Lung (tissue), 12 donors: ENCODE measurements around the gene LYSMD3. TPM values are rescaled to one million over a fixed set of nuclear protein-coding genes. Genes with fewer than 3 reads are reported as not detected.

Experiments used
- ATAC-seq: fragments of 200-7000 bp; cut with Tn5 transposase; one replicate; pipeline ENCODE4 v1.9.1; 2020; ENCODE audit warnings: moderate number of reproducible peaks; ENCODE audit not compliant: insufficient read depth, low FRiP score
- DNase-seq, 3 donors: peaks; one replicate each; pipeline ENCODE4 v3.0.0-alpha.2; 2013 to 2017
- H3K27ac ChIP-seq, 2 donors: one replicate each; pipeline ENCODE4 v1.5.1; 2013; ENCODE audit warnings: mild to moderate bottlenecking in 2 of 2, moderate library complexity in 2 of 2, control low read depth in 1 of 2, inconsistent platforms in 1 of 2, low read depth in 1 of 2, low read length in 1 of 2
- H3K27me3 ChIP-seq, 3 donors: one replicate each; pipeline ENCODE4 v1.5.1; 2013; ENCODE audit warnings: low read length in 2 of 3; ENCODE audit not compliant: control insufficient read depth in 3 of 3, insufficient read depth in 3 of 3
- H3K36me3 ChIP-seq, 4 donors: one replicate each; pipeline ENCODE4 v1.5.1; 2013; ENCODE audit warnings: low read length in 4 of 4, mild to moderate bottlenecking in 1 of 4, moderate library complexity in 1 of 4; ENCODE audit not compliant: control insufficient read depth in 4 of 4, insufficient read depth in 4 of 4
- H3K4me1 ChIP-seq, 5 donors: one replicate each; pipeline ENCODE4 v1.5.1; 2013; ENCODE audit warnings: low read length in 5 of 5, mild to moderate bottlenecking in 2 of 5, moderate library complexity in 1 of 5; ENCODE audit not compliant: control insufficient read depth in 5 of 5, insufficient read depth in 5 of 5
- H3K4me3 ChIP-seq: one replicate; pipeline ENCODE4 v1.5.1; 2013; ENCODE audit warnings: mild to moderate bottlenecking, control low read depth, moderate library complexity
- H3K9ac ChIP-seq, 2 donors: one replicate each; pipeline ENCODE4 v1.5.1; 2013; ENCODE audit warnings: low read length in 2 of 2, control low read depth in 1 of 2; ENCODE audit not compliant: insufficient read depth in 1 of 2
- H3K9me3 ChIP-seq, 4 donors: one replicate each; pipeline ENCODE4 v1.5.1; 2013; ENCODE audit warnings: low read length in 3 of 4, mild to moderate bottlenecking in 1 of 4, moderate library complexity in 1 of 4; ENCODE audit not compliant: control insufficient read depth in 4 of 4, insufficient read depth in 3 of 4
- CTCF ChIP-seq: IDR thresholded peaks from 2 replicates; pipeline ENCODE4 v1.5.1; 2012; ENCODE audit warnings: mild to moderate bottlenecking; ENCODE audit errors: control extremely low read depth, extremely low read depth
- WGBS, 2 donors: extraction: QIAGEN DNeasy Blood & Tissue Kit; methylation state at CpG; one replicate each; pipeline ENCODE4 v1.1.7; 2013; 5-methylcytosine and 5-hydroxymethylcytosine counted together
- polyA plus RNA-seq, 2 donors: library from polyadenylated mRNA; stranded (reverse); fragments of 200-250 nt; gene quantifications; one replicate each; pipeline ENCODE4 v1.2.1, GENCODE V29; 2013
- total RNA-seq, 2 donors: library from RNA; depleted of rRNA in 1 of 2; stranded (reverse); fragments of >200 nt in 1 of 2; gene quantifications; one replicate each; pipeline ENCODE4 v1.2.1, GENCODE V29; 2014 to 2021
- donor health status: control.
- donor health status: control.
- donor health status: Bipolar disorder and iron deficiency.
- donor health status: healthy.
- donor health status: DM: yes; HTN: yes; CAD: no.

The LYSMD3 gene
- total and polyA plus RNA-seq, 4 donors: 5.7 to 32.8 (median 14.1) TPM

- WGBS, 2 donors: 95% methylated on average over 7 of the region's 7 CpGs
- no peaks in the 10 kb centered on the region for H3K9me3 ChIP-seq
- DNase-seq (no peak), ATAC-seq (no peak)
- H3K4me1 ChIP-seq: peaks cover 0 to 10% (median 0%) of the 10 kb centered on the region in 5 donors
- no peak overlapping the region for H3K4me3 ChIP-seq
- no peak for TF ChIP-seq CTCF
- H3K27ac ChIP-seq: no peak overlapping the region
- no peak overlapping the region for H3K9ac ChIP-seq
- H3K36me3 ChIP-seq: peaks cover 4 to 27% (median 11%) of the 10 kb centered on the region in 4 donors
- H3K27me3 ChIP-seq: no peaks in the 10 kb centered on the region
Measured at GRCh38 chr5:90519081-90519480, 10.3 kb downstream of the LYSMD3 start.

DNA sequence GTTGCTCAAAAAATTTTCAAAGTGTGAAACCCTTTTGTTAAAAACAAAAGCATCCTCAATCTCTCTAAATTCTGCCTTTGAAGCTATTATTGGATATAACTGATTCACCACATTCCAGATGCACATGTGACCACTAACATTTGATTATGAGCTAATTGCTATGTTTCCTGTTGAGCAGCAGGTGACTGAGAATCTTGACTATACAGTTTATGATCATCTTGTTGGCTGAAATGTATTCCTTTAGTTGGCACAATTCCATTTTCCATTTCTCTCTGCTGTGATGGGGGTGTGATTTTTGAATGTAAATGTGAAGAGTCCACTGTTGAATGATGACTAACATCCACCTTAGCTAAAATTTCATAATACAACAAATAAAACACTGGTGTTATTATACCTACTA lies 10.7 kb downstream of the LYSMD3 start:
- ATAC-seq: no peak
- Histone ChIP-seq H3K9me3 (no peaks in the 10 kb centered on the region), H3K9ac (no peak overlapping the region), H3K27ac (no peak overlapping the region), H3K36me3 (peaks cover 4 to 23% (median 11%) of the 10 kb centered on the region in 4 donors), H3K27me3 (no peaks in the 10 kb centered on the region), H3K4me1 (peaks cover 0 to 10% (median 0%) of the 10 kb centered on the region in 5 donors), H3K4me3 (no peak overlapping the region)
- TF ChIP-seq CTCF: no peak
- no peak for DNase-seq

DNA sequence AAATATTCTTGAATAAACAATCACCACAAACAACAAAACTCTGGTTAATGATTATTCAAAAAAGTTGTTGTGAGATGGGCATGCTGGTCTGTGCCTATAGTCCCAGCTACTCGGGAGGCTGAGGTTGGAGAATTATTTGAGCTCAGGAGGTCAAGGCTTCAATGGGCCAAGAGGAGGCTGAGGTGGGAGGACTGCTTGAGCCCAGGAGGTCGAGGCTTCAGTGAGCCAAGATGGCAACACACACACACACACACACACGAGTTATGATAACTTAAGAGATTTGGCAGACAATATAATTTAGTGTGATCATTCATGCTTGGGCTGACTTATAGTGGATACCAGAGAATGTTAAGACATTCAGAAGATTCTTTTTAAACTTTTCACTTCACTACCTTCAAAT lies 14.9 kb downstream of the LYSMD3 start:
- H3K9me3 ChIP-seq: no peaks in the 10 kb centered on the region
- H3K27me3 ChIP-seq: no peaks in the 10 kb centered on the region
- no peak overlapping the region for H3K4me3 ChIP-seq
- DNase-seq: no peak
- ATAC-seq: no peak
- H3K27ac ChIP-seq: no peak overlapping the region
- TF ChIP-seq CTCF: no peak
- WGBS, 2 donors: 90 to 92% methylated on average over 3 of the region's 3 CpGs
- peaks cover 0 to 10% (median 0%) of the 10 kb centered on the region in 5 donors for H3K4me1 ChIP-seq
- H3K36me3 ChIP-seq: peaks cover 2 to 12% (median 6%) of the 10 kb centered on the region in 4 donors
- no peak overlapping the region for H3K9ac ChIP-seq

- Histone ChIP-seq H3K4me3 (no peak overlapping the region), H3K9me3 (no peaks in the 10 kb centered on the region), H3K9ac (no peak overlapping the region), H3K27me3 (no peaks in the 10 kb centered on the region), H3K4me1 (no peaks in the 10 kb centered on the region), H3K27ac (no peak overlapping the region), H3K36me3 (peaks cover 0 to 2% (median under 1%) of the 10 kb centered on the region in 4 donors)
- ATAC-seq: no peak
- WGBS, 2 donors: 73 to 91% methylated on average over 1 of the region's 1 CpG
- DNase-seq: no peak
- TF ChIP-seq CTCF: no peak
Measured at GRCh38 chr5:90510438-90510837, 18.9 kb downstream of the LYSMD3 start.
